RWPE1 (cell line): ENCODE data around the gene RAB30.

Experiments
- CTCF ChIA-PET: fragments of 350-600 bp; sonication (Branson Sonifier 250); formaldehyde crosslinking; extraction: SDS; loops from one replicate; lab custom pipeline; 2021; lab: Yijun Ruan, JAX
- POLR2A ChIA-PET: fragments of 400-600 bp; formaldehyde crosslinking; extraction: SDS; loops from one replicate; lab custom pipeline; 2020; ENCODE audit warnings: antibody characterized with exemption; ENCODE audit not compliant: low non-redundant PET; lab: Yijun Ruan, JAX
- DNase-seq: peaks from one replicate; pipeline ENCODE4 v3.0.0; 2012; ENCODE audit warnings: low spot score
- H3K27ac ChIP-seq: fragments of 450-650 bp; 2 replicates; pipeline ENCODE4 v1.5.1; 2017
- TF ChIP-seq, protein P1 (sequence below): fragments of 450-650 bp; conservative IDR thresholded peaks from 2 replicates; pipeline ENCODE4 v1.5.1; 2017; ENCODE audit warnings: low read depth, mild to moderate bottlenecking

The RAB30 gene

DNA sequence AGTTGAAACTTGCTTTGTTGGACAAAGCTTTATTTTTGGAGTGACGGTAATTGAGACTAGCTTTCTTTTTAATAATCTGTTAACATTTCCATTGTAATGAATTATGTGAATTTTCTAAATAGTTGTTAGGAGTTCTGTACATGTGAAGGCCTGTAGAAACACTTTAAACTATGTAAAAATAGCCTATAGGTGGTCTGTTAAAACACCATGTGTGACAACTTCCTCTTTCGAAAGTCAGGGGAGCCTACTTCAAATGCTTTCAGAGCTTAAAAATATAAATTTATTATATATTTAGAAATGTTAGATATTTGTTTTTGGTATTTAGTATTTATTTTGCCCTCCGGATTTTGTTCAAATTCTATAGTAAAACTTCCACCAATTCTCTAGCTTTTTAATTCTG is 141.5 kb downstream of the RAB30 start:
- ChIA-PET POLR2A (no interaction called here), CTCF (interaction anchor here (0.6 kb wide), 1 partner anchor 19 kb away, joined by 3 read pairs; no protein-coding TSS in a partner anchor)
- TF ChIP-seq, protein P1, sequence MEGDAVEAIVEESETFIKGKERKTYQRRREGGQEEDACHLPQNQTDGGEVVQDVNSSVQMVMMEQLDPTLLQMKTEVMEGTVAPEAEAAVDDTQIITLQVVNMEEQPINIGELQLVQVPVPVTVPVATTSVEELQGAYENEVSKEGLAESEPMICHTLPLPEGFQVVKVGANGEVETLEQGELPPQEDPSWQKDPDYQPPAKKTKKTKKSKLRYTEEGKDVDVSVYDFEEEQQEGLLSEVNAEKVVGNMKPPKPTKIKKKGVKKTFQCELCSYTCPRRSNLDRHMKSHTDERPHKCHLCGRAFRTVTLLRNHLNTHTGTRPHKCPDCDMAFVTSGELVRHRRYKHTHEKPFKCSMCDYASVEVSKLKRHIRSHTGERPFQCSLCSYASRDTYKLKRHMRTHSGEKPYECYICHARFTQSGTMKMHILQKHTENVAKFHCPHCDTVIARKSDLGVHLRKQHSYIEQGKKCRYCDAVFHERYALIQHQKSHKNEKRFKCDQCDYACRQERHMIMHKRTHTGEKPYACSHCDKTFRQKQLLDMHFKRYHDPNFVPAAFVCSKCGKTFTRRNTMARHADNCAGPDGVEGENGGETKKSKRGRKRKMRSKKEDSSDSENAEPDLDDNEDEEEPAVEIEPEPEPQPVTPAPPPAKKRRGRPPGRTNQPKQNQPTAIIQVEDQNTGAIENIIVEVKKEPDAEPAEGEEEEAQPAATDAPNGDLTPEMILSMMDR: no peak
- no peak overlapping the region for H3K27ac ChIP-seq
- no peak for DNase-seq

DNA sequence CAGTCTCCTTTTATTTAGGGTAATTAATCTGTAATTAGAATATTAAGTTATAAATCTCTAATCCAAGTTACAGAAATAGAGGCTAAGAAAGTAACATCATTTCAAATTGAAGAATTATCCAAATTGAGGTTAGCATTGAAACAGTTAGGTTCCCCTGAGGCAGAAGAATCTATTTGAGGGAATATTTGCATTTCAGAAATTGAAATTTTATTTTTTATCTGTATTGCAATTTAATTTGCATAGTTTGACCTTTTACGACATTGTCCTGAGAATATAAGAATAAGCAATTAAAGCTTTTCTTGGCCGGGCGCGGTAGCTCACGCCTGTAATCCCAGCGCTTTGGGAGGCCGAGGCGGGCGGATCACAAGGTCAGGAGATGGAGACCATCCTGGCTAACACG is 142.6 kb downstream of the RAB30 start:
- no peak overlapping the region for H3K27ac ChIP-seq
- ChIA-PET CTCF (no interaction called here), POLR2A (no interaction called here)
- DNase-seq: no peak
- TF ChIP-seq, protein P1: no peak

DNA sequence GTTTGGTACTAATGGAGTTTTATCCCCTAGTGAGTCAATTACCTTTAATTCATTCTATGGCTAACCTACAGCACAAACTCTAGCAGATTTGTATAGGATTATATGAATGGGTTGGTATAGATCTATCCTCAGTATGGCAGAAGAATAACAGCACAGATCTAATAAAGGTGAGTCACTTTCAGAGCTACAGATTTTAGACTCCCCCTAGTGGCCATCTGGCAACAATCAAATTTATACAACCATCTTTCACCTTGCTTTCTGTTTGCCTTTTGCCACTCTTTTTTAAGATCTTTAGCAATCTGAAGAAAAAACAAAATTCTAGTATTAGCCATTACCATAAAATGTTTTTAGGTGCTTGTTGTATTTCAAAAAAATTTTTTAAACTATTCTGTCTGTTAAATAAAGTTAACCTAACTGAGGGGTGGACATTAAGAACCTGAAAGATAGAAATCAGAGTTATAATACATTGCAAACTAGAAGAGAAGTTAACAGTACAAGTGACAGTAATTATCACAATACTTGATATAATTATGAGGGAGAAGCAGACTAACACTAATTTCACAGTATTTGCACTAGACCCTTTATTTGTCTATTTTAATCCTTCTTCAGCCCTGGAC is 144.3 kb downstream of the RAB30 start:
- CTCF ChIA-PET: interaction anchor here (0.6 to 0.8 kb wide), 7 partner anchors 11 to 218 kb away, joined by 3 to 8 read pairs (median 3); no protein-coding TSS in a partner anchor
- peak; percentile 59 for DNase-seq
- TF ChIP-seq, protein P1: peak; percentile 81
- H3K27ac ChIP-seq: no peak overlapping the region
- POLR2A ChIA-PET: no interaction called here

DNA sequence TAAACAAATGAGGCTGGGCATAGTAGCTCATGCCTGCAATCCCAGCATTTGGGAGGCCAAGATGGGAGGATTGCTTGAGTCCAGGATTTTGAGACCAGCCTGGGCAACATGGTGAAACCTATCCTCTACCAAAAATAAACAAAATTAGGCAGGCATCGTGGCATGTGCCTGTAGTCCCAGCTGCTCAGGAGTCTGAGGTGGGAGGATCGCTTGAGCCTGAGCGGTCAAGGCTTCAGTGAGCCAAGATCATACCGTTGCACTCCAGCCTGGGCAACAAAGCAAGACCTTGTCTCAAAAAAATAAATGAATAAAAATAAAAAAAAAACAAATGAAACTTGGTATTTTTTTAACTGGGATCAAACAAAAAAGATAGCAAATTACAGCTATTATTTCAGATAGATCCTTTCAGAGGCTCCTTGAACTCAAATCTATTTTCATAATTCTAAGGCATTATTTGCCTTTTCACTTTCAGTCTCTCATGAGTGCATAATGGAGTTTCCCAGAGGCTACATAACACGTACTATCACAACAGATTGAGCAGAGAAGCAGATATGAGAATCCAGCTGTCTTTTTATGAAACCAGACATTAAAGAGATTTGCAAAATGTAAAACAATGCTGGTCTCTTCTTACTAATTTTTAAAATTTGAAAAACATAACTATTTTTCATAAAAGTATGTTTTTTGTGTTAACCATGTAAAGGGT is 147.0 kb downstream of the RAB30 start:
- ChIA-PET POLR2A (no interaction called here), CTCF (interaction anchor here (0.5 kb wide), 1 partner anchor 245 kb away, joined by 3 read pairs; no protein-coding TSS in a partner anchor)
- no peak for DNase-seq
- TF ChIP-seq, protein P1: no peak
- no peak overlapping the region for H3K27ac ChIP-seq
